Measurements from ENCODE around the gene JAGN1. TPM values are rescaled to one million over a fixed set of nuclear protein-coding genes. Genes with fewer than 3 reads are reported as not detected.

JAGN1 gene
- total and polyA plus RNA-seq, 2 of the 8 experiments (the other 6 are each of a cell fraction or from before 2014, with no cell fraction given) = 26.9 to 51.6 TPM

DNA sequence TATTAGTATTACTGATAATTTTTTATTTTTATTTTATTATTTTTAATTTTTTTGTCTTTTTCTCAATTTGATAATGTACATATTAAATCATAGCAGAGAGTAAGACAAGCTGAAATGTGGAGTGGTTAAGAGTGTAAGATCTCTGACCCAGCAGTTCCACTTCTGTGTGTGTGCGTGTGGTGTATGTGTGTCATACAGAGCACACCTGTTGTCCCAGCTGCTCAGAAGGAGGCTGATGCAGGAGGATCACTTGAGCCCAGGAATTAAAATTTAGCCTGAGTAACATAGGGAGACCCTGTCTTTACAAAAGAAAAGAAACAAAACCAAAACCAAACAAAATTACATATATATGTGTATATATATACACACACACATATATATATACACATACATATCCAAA is 9.0 kb upstream of the JAGN1 start:
- H2BK12ac ChIP-seq (ENCODE audit: low read depth, low read length) = no peak overlapping the region
- H3K4ac ChIP-seq (replicated peaks; ENCODE audit: insufficient read length, low read depth, low read length) = no peak overlapping the region
- CTCF ChIA-PET (ENCODE audit: partially characterized antibody) = interaction anchor here (1.1 kb wide), 1 partner anchor 101 kb away, joined by 3 read pairs; no protein-coding TSS in a partner anchor
- no peak overlapping the region for H3K56ac ChIP-seq (replicated peaks; ENCODE audit: insufficient read length, low read depth, low read length)
- no peaks in the 10 kb centered on the region for H3K27me3 ChIP-seq (replicated peaks in 1 of 4; ENCODE audit: control insufficient read depth in 3 of 4, extremely low read depth in 1 of 4, insufficient read depth in 3 of 4, low read length in 3 of 4)
- no peak overlapping the region for H2AK5ac ChIP-seq (ENCODE audit: low read depth, low read length)
- no peak overlapping the region for H3K14ac ChIP-seq (ENCODE audit: insufficient read length)
- no peaks in the 10 kb centered on the region for H3K79me1 ChIP-seq (ENCODE audit: low read depth, low read length)
- H3K4me3 ChIP-seq (ENCODE audit: extremely low read depth in 1 of 4, insufficient read depth in 2 of 4, low read depth in 3 of 4, low read length in 4 of 4) = no peak overlapping the region
- H4K5ac ChIP-seq (ENCODE audit: insufficient read length, low read depth, low read length) = no peak overlapping the region
- H4K91ac ChIP-seq (replicated peaks; ENCODE audit: insufficient read length, low read length) = no peak overlapping the region
- no peak overlapping the region for H3K4me2 ChIP-seq (ENCODE audit: insufficient read depth in 1 of 2, low read depth in 2 of 2, low read length in 2 of 2)
- no peak overlapping the region for H3K27ac ChIP-seq (ENCODE audit: low read depth, low read length)
- H3K23me2 ChIP-seq (ENCODE audit: low read depth, low read length) = no peaks in the 10 kb centered on the region
- POLR2A ChIA-PET (ENCODE audit: partially characterized antibody) = interaction anchor here (1.0 kb wide), 1 partner anchor 21 kb away, joined by 3 read pairs; no protein-coding TSS in a partner anchor
- no peak overlapping the region for H4K8ac ChIP-seq (ENCODE audit: extremely low read depth, insufficient read depth, low read length)
- H3K4me1 ChIP-seq (replicated peaks in 1 of 4; ENCODE audit: control insufficient read depth in 3 of 4, insufficient read depth in 4 of 4, low read length in 3 of 4) = no peaks in the 10 kb centered on the region; a peak in 1 of 7 replicates
- no peaks in the 10 kb centered on the region for H3K36me3 ChIP-seq (ENCODE audit: control insufficient read depth in 2 of 4, insufficient read depth in 4 of 4, low read length in 3 of 4)
- H2BK15ac ChIP-seq (ENCODE audit: low read length) = no peak overlapping the region
- TF ChIP-seq FOSL1 (IDR thresholded peaks at IDR 0.05; ENCODE audit: insufficient read depth, low read depth, low read length) = no peak
- TF ChIP-seq YY1 (IDR thresholded peaks at IDR 0.05; ENCODE audit: low read depth, low read length) = no peak
- TF ChIP-seq ASH2L (IDR thresholded peaks at IDR 0.05; ENCODE audit: low read length) = no peak
- TF ChIP-seq SIN3A (conservative IDR thresholded peaks at IDR 0.05 in 1 of 2, IDR thresholded peaks at IDR 0.05 in 1 of 2; ENCODE audit: low read depth in 1 of 2, low read length in 2 of 2) = no peak
- TF ChIP-seq JUND (IDR thresholded peaks at IDR 0.05; ENCODE audit: low read length) = no peak
- TF ChIP-seq SP4 (IDR thresholded peaks at IDR 0.05; ENCODE audit: low read length) = no peak
- TF ChIP-seq RXRA (IDR thresholded peaks at IDR 0.05; ENCODE audit: insufficient read depth, low read depth, low read length) = no peak
- TF ChIP-seq KDM5A (IDR thresholded peaks at IDR 0.05; ENCODE audit: low read length) = no peak
- TF ChIP-seq, protein P1, sequence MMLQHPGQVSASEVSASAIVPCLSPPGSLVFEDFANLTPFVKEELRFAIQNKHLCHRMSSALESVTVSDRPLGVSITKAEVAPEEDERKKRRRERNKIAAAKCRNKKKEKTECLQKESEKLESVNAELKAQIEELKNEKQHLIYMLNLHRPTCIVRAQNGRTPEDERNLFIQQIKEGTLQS (IDR thresholded peaks at IDR 0.05; ENCODE audit: insufficient read depth, low read depth, low read length) = no peak
- no peak for TF ChIP-seq GABPA (IDR thresholded peaks at IDR 0.05; ENCODE audit: borderline replicate concordance, insufficient read depth, low read length)
- no peak overlapping the region for H2BK20ac ChIP-seq (ENCODE audit: low read length)
- no peak overlapping the region for H3K9ac ChIP-seq (replicated peaks in 1 of 4; ENCODE audit: extremely low read depth in 1 of 4, low read depth in 3 of 4, low read length in 3 of 4)
- WGBS, 2 experiments (ENCODE audit: extremely low coverage in 1 of 2, insufficient coverage in 1 of 2, insufficient read length in 1 of 2, insufficient replicate concordance in 2 of 2, low coverage in 1 of 2, low lambda C conversion rate in 2 of 2, missing lambda C conversion rate in 1 of 2) = 86% methylated on average over 1 of the region's 1 CpG; no CpG with 5 or more reads in 1 of the 2 experiments
- H4K20me1 ChIP-seq (replicated peaks in 1 of 2; ENCODE audit: control insufficient read depth in 1 of 2, insufficient read depth in 2 of 2, low read length in 2 of 2) = no peaks in the 10 kb centered on the region
- no peak overlapping the region for H2BK120ac ChIP-seq (replicated peaks; ENCODE audit: low read depth, low read length)
- H2AFZ ChIP-seq (ENCODE audit: low read length) = no peak overlapping the region
- no peak overlapping the region for H3K23ac ChIP-seq (ENCODE audit: insufficient read length)
- H2BK5ac ChIP-seq (ENCODE audit: low read depth, low read length) = no peak overlapping the region
- no peak overlapping the region for H3K18ac ChIP-seq (ENCODE audit: extremely low read depth, low read length)
- FAIRE-seq (no peak), DNase-seq (ENCODE audit: low read depth in 1 of 2, low spot score in 2 of 2) (no peak)
- no peaks in the 10 kb centered on the region for H3K79me2 ChIP-seq (ENCODE audit: control insufficient read depth in 1 of 2, insufficient read depth in 2 of 2, low read length in 2 of 2)
- H3K9me3 ChIP-seq (ENCODE audit: insufficient read depth in 2 of 2, low read depth in 1 of 2, low read length in 1 of 2) = no peaks in the 10 kb centered on the region
